Ovary (tissue), 9 donors: Measurements from ENCODE around the gene WNT7B. TPM values are rescaled to one million over a fixed set of nuclear protein-coding genes. Genes with fewer than 3 reads are reported as not detected.

Experiments used
- DNase-seq, 5 donors: peaks; one replicate each; pipeline ENCODE4 v3.0.0-alpha.2; 2019 to 2020
- H3K27ac ChIP-seq, 2 donors: fragments of 200-600 bp; one replicate each; pipeline versions ENCODE4 v1.5.1 to v1.8.0; 2019 to 2022
- H3K27me3 ChIP-seq: fragments of 200-600 bp; one replicate; pipeline ENCODE4 v1.8.0; 2022
- H3K36me3 ChIP-seq: fragments of 200-600 bp; sonication (generic); one replicate; pipeline ENCODE4 v1.5.1; 2019
- H3K4me1 ChIP-seq: one replicate; pipeline ENCODE4 v1.8.1; 2013; ENCODE audit warnings: mild to moderate bottlenecking, moderate library complexity; ENCODE audit not compliant: insufficient read depth
- H3K4me3 ChIP-seq: fragments of 200-600 bp; sonication (generic); one replicate; pipeline ENCODE4 v1.5.1; 2017
- H3K9me3 ChIP-seq, 2 donors: fragments of 200-600 bp in 1 of 2; sonication (generic) in 1 of 2; one replicate each; pipeline versions ENCODE4 v1.5.1 to v1.8.1; 2013 to 2019; ENCODE audit warnings: mild to moderate bottlenecking in 1 of 2, moderate library complexity in 1 of 2
- CTCF ChIP-seq, 3 donors: fragments of 450-650 bp in 2 of 3; fragments of 200-600 bp in 1 of 3; IDR thresholded peaks; one replicate each; pipeline versions ENCODE4 v1.5.1 to v1.8.0; 2016 to 2022; ENCODE audit warnings: antibody characterized with exemption in 3 of 3, mild to moderate bottlenecking in 1 of 3
- EP300 ChIP-seq: sonication (generic); formaldehyde crosslinking; IDR thresholded peaks from one replicate; pipeline ENCODE4 v1.6.1; 2017; ENCODE audit warnings: antibody characterized with exemption
- POLR2A ChIP-seq: fragments of 450-650 bp; IDR thresholded peaks from one replicate; pipeline ENCODE4 v1.6.1; 2017; ENCODE audit warnings: antibody characterized with exemption, mild to moderate bottlenecking, moderate library complexity
- WGBS, 3 donors: extraction: QIAGEN DNeasy Blood & Tissue Kit in 1 of 3; methylation state at CpG; one replicate each; pipeline versions ENCODE4 v1.1.5 to v1.1.7; 2013 to 2017; 5-methylcytosine and 5-hydroxymethylcytosine counted together
- intact Hi-C, 4 donors: fragments of 100-400 bp; cut with DNase I; formaldehyde crosslinking; loops; one replicate each; pipeline versions ENCODE4 v1.11.0 to v1.15.1; 2022 to 2023
- polyA plus RNA-seq, 2 donors: library from polyadenylated mRNA; stranded (reverse); fragments of 200-250 nt in 1 of 2; fragments of 350-450 nt in 1 of 2; fragmentation: Illumina TruSeq in 1 of 2; extraction: RNeasy Lipid Tissue Mini Kit (QIAGEN cat#74804) in 1 of 2; gene quantifications; one replicate each; pipeline ENCODE4 v1.2.3, GENCODE V29; 2013 to 2014
- total RNA-seq, 7 donors: library from RNA; depleted of rRNA in 2 of 7; stranded (reverse); fragments of >200 nt in 2 of 7; fragmentation: NEBNext Ultra II Directional in 3 of 7; extraction: Animal tissue kit (Norgen Biotek cat#: 25700) in 3 of 7; gene quantifications; one replicate each; pipeline versions ENCODE4 v1.1.0 to v1.2.4, GENCODE V29; 2016 to 2023
- donor health status: DM: no; HTN: no; CAD: no; lungs with moderate emphysema.
- donor health status: DM: no; HTN: no; CAD: no.
- donor health status: Bipolar disorder and iron deficiency.
- donor health status: DM: yes; HTN: yes; CAD: no.
- donor health status: DM: no; HTN: no; CAD: no.
- donor health status: DM: yes; HTN: yes; CAD: no.

The WNT7B gene
- total and polyA plus RNA-seq, 9 donors, result 0.22 to 2.5 (median 0.59) TPM; not detected in 5

- no peaks in the 10 kb centered on the region for H3K4me1 ChIP-seq
- H3K9me3 ChIP-seq, result no peaks in the 10 kb centered on the region
- 90 to 93% (median 92%) methylated on average over 23 of the region's 23 CpGs for WGBS, 3 donors
- H3K36me3 ChIP-seq, result no peaks in the 10 kb centered on the region
- no peak for DNase-seq
- no peak overlapping the region for H3K27ac ChIP-seq
- no peak for TF ChIP-seq POLR2A
- TF ChIP-seq EP300, result no peak
- TF ChIP-seq CTCF (IDR thresholded peaks at IDR 0.05), result no peak
- H3K4me3 ChIP-seq, result no peak overlapping the region
- intact Hi-C loops, result no loop called here
- H3K27me3 ChIP-seq, result no peaks in the 10 kb centered on the region
These were observed 27.1 kb downstream of the WNT7B start for GRCh38 chr22:45949891-45950290.

GRCh38 chr22:45949258-45949870, 27.6 kb downstream of the WNT7B start:
- TF ChIP-seq EP300 (no peak), CTCF (IDR thresholded peaks at IDR 0.05) (no peak), POLR2A (no peak)
- no peaks in the 10 kb centered on the region for H3K27me3 ChIP-seq
- no peaks in the 10 kb centered on the region for H3K36me3 ChIP-seq
- 88 to 92% (median 89%) methylated on average over 21 to 22 of the region's 22 CpGs for WGBS, 3 donors
- intact Hi-C loops, result no loop called here
- H3K27ac ChIP-seq, result no peak overlapping the region
- no peak overlapping the region for H3K4me3 ChIP-seq
- DNase-seq, result no peak
- no peaks in the 10 kb centered on the region for H3K9me3 ChIP-seq
- no peaks in the 10 kb centered on the region for H3K4me1 ChIP-seq

GRCh38 chr22:45948081-45948648, 28.8 kb downstream of the WNT7B start:
- intact Hi-C loops, result no loop called here
- H3K4me3 ChIP-seq, result no peak overlapping the region

More at GRCh38 chr22:45948081-45948648, 28.8 kb downstream of the WNT7B start:
- no peaks in the 10 kb centered on the region for H3K27me3 ChIP-seq
- no peaks in the 10 kb centered on the region for H3K4me1 ChIP-seq
- no peak for DNase-seq
- no peaks in the 10 kb centered on the region for H3K36me3 ChIP-seq
- no peaks in the 10 kb centered on the region for H3K9me3 ChIP-seq
- TF ChIP-seq CTCF (IDR thresholded peaks at IDR 0.05) (no peak), POLR2A (no peak), EP300 (no peak)
- H3K27ac ChIP-seq, result no peak overlapping the region
- 73 to 85% (median 82%) methylated on average over 13 to 21 of the region's 21 CpGs for WGBS, 3 donors
